ENCODE results near the gene ETS1. TPM values are rescaled to one million over a fixed set of nuclear protein-coding genes. Genes with fewer than 3 reads are reported as not detected.

The ETS1 gene
- total RNA-seq, 1 experiment from 2014 or later = 29.9 TPM

DNA sequence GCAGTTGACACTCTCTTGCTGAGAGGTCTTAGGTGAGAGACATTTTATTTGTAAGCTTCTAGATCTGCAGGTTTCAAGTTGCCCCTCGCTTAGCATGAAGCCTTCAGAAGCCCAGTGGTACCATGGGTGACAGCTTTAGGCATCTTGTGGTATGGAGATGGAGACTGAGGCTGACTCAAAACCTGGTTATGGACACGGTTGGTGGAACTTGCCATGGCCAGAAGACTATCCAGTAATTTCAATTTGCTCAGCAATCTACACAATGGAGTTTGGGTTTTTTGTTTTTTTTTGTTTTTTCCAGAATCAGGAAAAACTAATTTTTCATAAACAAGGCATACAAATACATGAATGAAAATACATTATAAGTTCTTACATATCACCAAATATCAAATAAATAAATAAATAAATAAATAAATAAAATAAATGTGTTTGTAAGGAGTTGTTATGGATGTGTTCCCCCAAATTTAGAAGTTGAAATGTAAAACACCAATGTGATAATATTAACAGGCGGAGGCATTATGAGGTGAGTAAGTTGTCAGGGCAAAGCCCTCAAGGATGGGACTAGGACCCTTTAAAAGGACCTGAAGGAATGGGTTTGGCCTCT is 22.6 kb downstream of the ETS1 start:
- Histone ChIP-seq H3K18ac (ENCODE audit: insufficient read length, low read depth, low read length) (no peak overlapping the region), H3K4ac (ENCODE audit: low read depth, low read length) (no peak overlapping the region), H4K8ac (replicated peaks; ENCODE audit: insufficient read length, low read depth, low read length) (no peak overlapping the region), H4K91ac (ENCODE audit: insufficient read length, low read depth, low read length) (no peak overlapping the region), H3K4me2 (ENCODE audit: insufficient read depth, insufficient read length, low read length) (no peak overlapping the region), H3K56ac (ENCODE audit: insufficient read length, low read depth, low read length) (no peak overlapping the region), H4K5ac (ENCODE audit: insufficient read length, low read depth, low read length) (no peak overlapping the region), H3T11ph (ENCODE audit: low read length) (no peak overlapping the region), H3K27ac (ENCODE audit: insufficient read length, low read depth, low read length) (no peak overlapping the region), H2BK15ac (ENCODE audit: low read depth, low read length) (no peak overlapping the region), H2AFZ (ENCODE audit: low read length) (no peak overlapping the region), H3K79me1 (ENCODE audit: insufficient read depth, low read depth, low read length, poor library complexity, severe bottlenecking) (no peaks in the 10 kb centered on the region), H3K23ac (ENCODE audit: insufficient read length, low read depth, low read length) (no peak overlapping the region), H2BK12ac (ENCODE audit: insufficient read length, low read depth, low read length) (no peak overlapping the region), H4K20me1 (ENCODE audit: control insufficient read depth, insufficient read depth, insufficient read length) (no peaks in the 10 kb centered on the region), H3K4me1 (ENCODE audit: insufficient read depth, low read length) (peaks cover 9% of the 10 kb centered on the region; the same call in 1 of the 2 replicates), H3K9ac (ENCODE audit: extremely low read depth, insufficient read length, low read length) (no peak overlapping the region), H3K14ac (ENCODE audit: insufficient read depth, low read length) (no peak overlapping the region), H2AK5ac (ENCODE audit: insufficient read length, low read length) (no peak overlapping the region), H2BK20ac (ENCODE audit: low read depth, low read length, poor library complexity, severe bottlenecking) (no peak overlapping the region), H3K23me2 (ENCODE audit: insufficient read length, low read depth, low read length, poor library complexity, severe bottlenecking) (no peaks in the 10 kb centered on the region), H2BK5ac (ENCODE audit: insufficient read length, low read length) (no peak overlapping the region), H3K79me2 (ENCODE audit: insufficient read depth, low read length) (no peaks in the 10 kb centered on the region), H2BK120ac (ENCODE audit: low read depth, low read length, poor library complexity, severe bottlenecking) (no peak overlapping the region), H3K27me3 (ENCODE audit: insufficient read depth, low read length) (no peaks in the 10 kb centered on the region), H3K9me3 (ENCODE audit: control insufficient read depth, low read depth, low read length) (no peaks in the 10 kb centered on the region)
- DNase-seq = no peak
- H3K36me3 Mint-ChIP-seq (ENCODE audit: insufficient read depth in 1 of 3, low read depth in 3 of 3) = peaks cover 0 to 15% (median 4%) of the 10 kb centered on the region in 3 experiments; a peak in 4 of 7 replicates
- H3K27me3 Mint-ChIP-seq (ENCODE audit: low read depth) = no peaks in the 10 kb centered on the region
- TF ChIP-seq, protein P1, sequence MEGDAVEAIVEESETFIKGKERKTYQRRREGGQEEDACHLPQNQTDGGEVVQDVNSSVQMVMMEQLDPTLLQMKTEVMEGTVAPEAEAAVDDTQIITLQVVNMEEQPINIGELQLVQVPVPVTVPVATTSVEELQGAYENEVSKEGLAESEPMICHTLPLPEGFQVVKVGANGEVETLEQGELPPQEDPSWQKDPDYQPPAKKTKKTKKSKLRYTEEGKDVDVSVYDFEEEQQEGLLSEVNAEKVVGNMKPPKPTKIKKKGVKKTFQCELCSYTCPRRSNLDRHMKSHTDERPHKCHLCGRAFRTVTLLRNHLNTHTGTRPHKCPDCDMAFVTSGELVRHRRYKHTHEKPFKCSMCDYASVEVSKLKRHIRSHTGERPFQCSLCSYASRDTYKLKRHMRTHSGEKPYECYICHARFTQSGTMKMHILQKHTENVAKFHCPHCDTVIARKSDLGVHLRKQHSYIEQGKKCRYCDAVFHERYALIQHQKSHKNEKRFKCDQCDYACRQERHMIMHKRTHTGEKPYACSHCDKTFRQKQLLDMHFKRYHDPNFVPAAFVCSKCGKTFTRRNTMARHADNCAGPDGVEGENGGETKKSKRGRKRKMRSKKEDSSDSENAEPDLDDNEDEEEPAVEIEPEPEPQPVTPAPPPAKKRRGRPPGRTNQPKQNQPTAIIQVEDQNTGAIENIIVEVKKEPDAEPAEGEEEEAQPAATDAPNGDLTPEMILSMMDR (conservative IDR thresholded peaks at IDR 0.05) = no peak
- H3K27ac Mint-ChIP-seq = no peak overlapping the region
- no CpG with 5 or more reads among the region's 3 CpGs for WGBS (ENCODE audit: extremely low coverage, insufficient read length, low lambda C conversion rate)
- no peaks in the 10 kb centered on the region for H3K9me3 Mint-ChIP-seq
- H3K4me1 Mint-ChIP-seq = peaks cover 16 to 23% of the 10 kb centered on the region in 2 experiments
- H3K4me3 Mint-ChIP-seq = no peak overlapping the region

Measured in H9 (cell line).